ENCODE data around the gene SPECC1L. TPM values are rescaled to one million over a fixed set of nuclear protein-coding genes. Genes with fewer than 3 reads are reported as not detected.

Gene SPECC1L
- total RNA-seq, 2 donors from 2014 or later: 39.6 to 63.2 TPM

- no peak for TF ChIP-seq POLR2A (IDR thresholded peaks at IDR 0.05)
- no peak for TF ChIP-seq CTCF (IDR thresholded peaks at IDR 0.05)
- no peak for TF ChIP-seq POLR2AphosphoS5 (IDR thresholded peaks at IDR 0.05)
Measured at GRCh38 chr22:24303007-24303406, 32.4 kb downstream of the SPECC1L start.

GRCh38 chr22:24304062-24304675, 33.5 kb downstream of the SPECC1L start:
- WGBS: 85% methylated on average over 1 of the region's 1 CpG
- H3K27me3 ChIP-seq (replicated peaks; ENCODE audit: insufficient read depth): no peaks in the 10 kb centered on the region
- H3K27ac ChIP-seq: peak overlapping the region; percentile 67 to 79
- DNase-seq (ENCODE audit: low spot score): no peak
- intact Hi-C loops (cut with DNase I): no loop called here
- H3K36me3 ChIP-seq: no peaks in the 10 kb centered on the region
- H3K4me1 ChIP-seq (replicated peaks): peaks cover 27% of the 10 kb centered on the region
- H3K4me3 ChIP-seq: no peak overlapping the region
- no peak for TF ChIP-seq POLR2AphosphoS5 (IDR thresholded peaks at IDR 0.05)
- no peak for TF ChIP-seq POLR2A (IDR thresholded peaks at IDR 0.05)
- no peak for TF ChIP-seq CTCF (IDR thresholded peaks at IDR 0.05)
- no peaks in the 10 kb centered on the region for H3K9me3 ChIP-seq

More at GRCh38 chr22:24303007-24303406, 32.4 kb downstream of the SPECC1L start:
- H3K27me3 ChIP-seq (replicated peaks; ENCODE audit: insufficient read depth): no peaks in the 10 kb centered on the region
- intact Hi-C loops (cut with DNase I): no loop called here
- no peaks in the 10 kb centered on the region for H3K36me3 ChIP-seq
- no peak overlapping the region for H3K4me3 ChIP-seq
- peak overlapping the region; percentile 67 to 79 for H3K27ac ChIP-seq
- H3K9me3 ChIP-seq: no peaks in the 10 kb centered on the region
- H3K4me1 ChIP-seq (replicated peaks): peaks cover 27% of the 10 kb centered on the region
- DNase-seq (ENCODE audit: low spot score): no peak
- WGBS: 17% methylated on average over 4 of the region's 4 CpGs

- H3K9me3 ChIP-seq: no peaks in the 10 kb centered on the region
- H3K4me3 ChIP-seq: no peak overlapping the region
- TF ChIP-seq CTCF (IDR thresholded peaks at IDR 0.05): no peak
- TF ChIP-seq POLR2AphosphoS5 (IDR thresholded peaks at IDR 0.05): peak; percentile 31
- no peaks in the 10 kb centered on the region for H3K36me3 ChIP-seq
- no peaks in the 10 kb centered on the region for H3K27me3 ChIP-seq (replicated peaks; ENCODE audit: insufficient read depth)
- H3K27ac ChIP-seq: peak overlapping the region; percentile 22 to 45
- no peak for DNase-seq (ENCODE audit: low spot score)
- H3K4me1 ChIP-seq (replicated peaks): peaks cover 27% of the 10 kb centered on the region
- intact Hi-C loops (cut with DNase I): no loop called here
- WGBS: 33% methylated on average over 3 of the region's 3 CpGs
Measured at GRCh38 chr22:24305260-24305692, 34.6 kb downstream of the SPECC1L start.

- intact Hi-C loops (cut with DNase I): no loop called here
- no peak for DNase-seq (ENCODE audit: low spot score)
- H3K36me3 ChIP-seq: no peaks in the 10 kb centered on the region
Measured at GRCh38 chr22:24310969-24311368, 40.3 kb downstream of the SPECC1L start.

More at GRCh38 chr22:24310969-24311368, 40.3 kb downstream of the SPECC1L start:
- H3K4me1 ChIP-seq (replicated peaks): no peaks in the 10 kb centered on the region
- whole genome bisulfite sequencing: 22% methylated on average over 2 of the region's 2 CpGs
- no peaks in the 10 kb centered on the region for H3K9me3 ChIP-seq
- H3K4me3 ChIP-seq: no peak overlapping the region
- no peak overlapping the region for H3K27ac ChIP-seq
- no peak for TF ChIP-seq POLR2AphosphoS5 (IDR thresholded peaks at IDR 0.05)
- no peak for TF ChIP-seq POLR2A (IDR thresholded peaks at IDR 0.05)
- TF ChIP-seq CTCF (IDR thresholded peaks at IDR 0.05): no peak
- no peaks in the 10 kb centered on the region for H3K27me3 ChIP-seq (replicated peaks; ENCODE audit: insufficient read depth)

Measured in prostate gland (tissue), 2 donors.